NCI-H1436 (cell line): ENCODE results near the gene FAAP100.

ENCODE experiments used
- DNase-seq: peaks from one replicate; lab custom pipeline; 2025; lab: John Stamatoyannopoulos, UW

FAAP100 gene

DNA sequence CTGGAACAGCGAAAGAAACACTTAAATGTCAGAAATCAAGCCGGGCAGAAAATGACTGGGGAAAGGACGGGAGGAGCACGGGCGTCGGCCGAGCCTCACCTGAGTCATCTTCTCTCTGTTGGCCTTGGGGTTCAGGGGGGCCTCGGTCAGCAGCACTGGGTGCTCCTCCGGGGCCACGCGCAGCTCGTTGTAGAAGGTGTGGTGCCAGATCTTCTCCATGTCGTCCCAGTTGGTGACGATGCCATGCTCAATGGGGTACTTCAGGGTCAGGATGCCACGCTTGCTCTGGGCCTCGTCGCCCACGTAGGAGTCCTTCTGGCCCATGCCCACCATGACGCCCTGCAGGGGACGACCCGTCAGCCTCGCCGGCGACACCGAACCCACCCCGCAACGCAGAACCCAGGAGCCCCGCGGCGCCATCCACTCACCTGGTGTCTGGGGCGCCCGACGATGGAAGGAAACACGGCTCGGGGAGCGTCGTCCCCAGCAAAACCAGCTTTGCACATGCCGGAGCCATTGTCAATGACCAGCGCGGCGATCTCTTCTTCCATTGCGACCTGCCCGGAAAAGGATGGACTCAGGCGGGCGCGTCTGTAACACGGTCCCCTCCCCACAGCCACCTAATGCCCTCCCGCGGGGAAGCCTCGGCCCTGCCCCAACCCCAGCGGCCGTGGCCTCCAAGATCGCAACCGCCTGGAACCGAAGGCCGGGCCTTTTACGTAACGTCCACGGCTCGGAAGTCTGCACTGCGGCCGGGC is 40.2 kb downstream of the FAAP100 start:
- no peak for DNase-seq

DNA sequence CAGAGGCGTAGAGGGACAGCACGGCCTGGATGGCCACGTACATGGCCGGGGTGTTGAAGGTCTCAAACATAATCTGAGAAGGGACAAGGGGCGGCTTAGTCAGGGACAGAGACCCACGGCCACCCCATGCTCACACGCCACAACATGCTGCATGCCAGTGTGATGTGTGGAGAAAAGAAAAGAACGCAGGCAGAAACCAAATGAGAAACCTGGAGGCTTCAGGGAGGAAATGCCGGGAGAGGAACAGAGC is 40.7 kb downstream of the FAAP100 start:
- DNase-seq = no peak

- DNase-seq = no peak
These were observed 41.2 kb downstream of the FAAP100 start for GRCh38 chr17:81510785-81511553.

GRCh38 chr17:81509972-81510784 is 42.0 kb downstream of the FAAP100 start:
- no peak for DNase-seq

DNA sequence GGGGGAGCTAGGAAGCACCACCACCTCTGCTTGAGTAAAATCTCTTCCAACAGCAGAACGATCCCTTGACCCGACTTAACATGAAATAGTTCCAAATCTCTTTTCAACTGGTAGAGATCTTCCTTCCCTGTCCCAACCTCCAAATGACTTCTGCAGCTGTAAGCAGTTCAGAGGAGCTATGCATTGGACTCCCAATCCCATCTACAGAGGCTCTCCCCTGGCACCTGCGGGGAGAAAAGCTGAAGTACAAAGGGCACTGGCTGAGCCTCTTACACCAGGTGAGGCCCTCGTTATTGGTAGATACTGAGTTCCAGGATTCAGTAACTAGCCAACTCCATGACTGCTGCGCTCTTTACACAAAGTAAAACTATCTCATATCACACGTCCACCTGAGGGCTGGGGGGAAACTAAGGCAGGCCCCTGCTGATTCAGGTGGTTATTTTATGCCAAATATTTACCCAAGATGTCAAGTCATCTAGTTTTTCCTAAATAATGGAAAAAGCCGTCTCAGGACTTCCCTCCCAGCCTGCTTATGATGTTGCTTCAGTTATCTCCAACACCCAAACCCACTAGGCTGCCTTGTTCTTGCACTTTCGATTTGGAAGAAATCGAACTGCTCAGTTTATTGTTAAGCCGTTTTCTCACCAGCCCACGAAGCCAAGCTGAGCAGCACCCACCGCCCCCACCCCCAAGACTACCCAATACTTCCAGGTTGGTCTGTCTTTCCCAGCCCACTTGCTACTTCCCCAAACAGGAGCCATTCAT is 42.8 kb downstream of the FAAP100 start:
- no peak for DNase-seq

- no peak for DNase-seq
These were observed 43.4 kb downstream of the FAAP100 start for GRCh38 chr17:81508639-81509206.

GRCh38 chr17:81503619-81504018 is 48.5 kb downstream of the FAAP100 start:
- DNase-seq = no peak

DNA sequence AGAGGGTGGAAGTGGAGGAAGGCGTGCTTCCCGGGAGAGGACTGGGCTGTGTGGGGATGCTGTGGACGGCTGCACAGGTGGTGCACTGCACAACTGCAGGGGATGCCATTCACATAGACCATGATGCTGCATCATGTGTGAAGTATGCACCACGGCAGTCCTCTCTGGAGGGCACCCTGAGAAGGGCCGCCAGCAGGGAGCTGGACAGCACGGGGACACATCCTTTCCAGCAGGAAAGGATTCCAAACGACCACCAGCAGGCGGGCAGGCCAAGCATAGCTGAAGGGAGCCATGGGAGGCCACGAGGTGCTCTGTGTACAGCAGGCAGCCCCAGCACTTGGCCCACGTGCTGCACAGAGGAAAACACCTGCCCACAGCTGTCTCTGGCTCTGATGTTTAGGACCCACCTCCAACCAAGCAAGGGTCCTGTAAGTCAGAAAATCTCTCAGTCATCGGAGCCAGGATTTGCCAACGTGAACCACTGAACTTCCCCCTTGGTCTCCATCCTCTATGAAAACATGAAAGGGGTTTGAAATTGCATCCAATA is 49.6 kb downstream of the FAAP100 start:
- no peak for DNase-seq

- DNase-seq = no peak
These were observed 52.1 kb downstream of the FAAP100 start for GRCh38 chr17:81500047-81500446.

DNA sequence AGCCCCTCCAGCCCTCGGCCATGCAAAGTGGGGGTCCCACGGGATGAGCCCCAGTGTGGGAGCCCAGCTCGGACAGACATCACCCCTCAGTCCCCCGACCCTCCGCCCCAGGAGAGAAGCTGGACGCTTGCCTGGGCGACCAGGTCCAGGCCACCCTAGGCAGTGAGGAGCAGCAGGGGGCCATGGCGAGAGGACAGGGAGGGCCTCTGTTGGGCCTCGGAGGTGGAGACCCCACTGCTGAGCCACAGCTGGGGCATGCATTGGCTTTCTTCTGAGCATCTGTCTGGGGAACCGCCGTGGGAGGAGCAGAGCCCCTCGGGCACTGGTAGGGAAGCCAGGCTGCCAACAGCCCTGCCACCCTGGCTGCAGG is 52.6 kb downstream of the FAAP100 start:
- no peak for DNase-seq

DNA sequence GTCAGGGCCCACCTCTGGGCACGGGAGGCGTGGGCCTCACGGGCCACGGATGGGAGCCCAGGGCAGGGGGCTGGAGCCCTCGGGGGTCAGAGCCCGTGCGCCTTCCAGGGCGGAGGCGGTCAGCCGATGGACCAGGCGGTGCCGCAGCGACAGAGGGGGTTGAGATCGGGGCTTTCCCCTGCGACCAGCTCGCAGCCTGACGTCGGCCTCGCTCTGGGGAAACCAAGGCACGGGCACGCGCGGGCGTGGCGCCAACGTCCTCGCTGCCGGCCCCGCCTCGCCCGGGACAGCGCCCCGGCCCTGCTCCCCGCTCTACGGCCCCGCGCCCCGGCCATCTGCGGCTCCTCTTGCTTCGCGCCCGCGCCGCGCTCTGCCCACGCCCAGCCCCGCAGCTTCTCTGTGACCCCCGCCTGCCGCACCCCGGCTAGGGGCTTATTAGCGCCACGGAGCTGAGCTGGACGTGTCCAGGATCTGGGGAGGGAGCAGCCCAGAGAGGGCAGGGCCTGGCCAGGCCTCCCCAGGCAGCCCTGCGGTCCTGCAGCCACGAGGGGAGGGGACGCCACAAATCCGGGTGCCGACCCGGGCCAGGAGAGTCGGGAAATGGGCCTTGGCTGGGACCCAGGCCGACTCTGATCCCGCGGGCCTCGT is 53.1 kb downstream of the FAAP100 start:
- DNase-seq = no peak

DNA sequence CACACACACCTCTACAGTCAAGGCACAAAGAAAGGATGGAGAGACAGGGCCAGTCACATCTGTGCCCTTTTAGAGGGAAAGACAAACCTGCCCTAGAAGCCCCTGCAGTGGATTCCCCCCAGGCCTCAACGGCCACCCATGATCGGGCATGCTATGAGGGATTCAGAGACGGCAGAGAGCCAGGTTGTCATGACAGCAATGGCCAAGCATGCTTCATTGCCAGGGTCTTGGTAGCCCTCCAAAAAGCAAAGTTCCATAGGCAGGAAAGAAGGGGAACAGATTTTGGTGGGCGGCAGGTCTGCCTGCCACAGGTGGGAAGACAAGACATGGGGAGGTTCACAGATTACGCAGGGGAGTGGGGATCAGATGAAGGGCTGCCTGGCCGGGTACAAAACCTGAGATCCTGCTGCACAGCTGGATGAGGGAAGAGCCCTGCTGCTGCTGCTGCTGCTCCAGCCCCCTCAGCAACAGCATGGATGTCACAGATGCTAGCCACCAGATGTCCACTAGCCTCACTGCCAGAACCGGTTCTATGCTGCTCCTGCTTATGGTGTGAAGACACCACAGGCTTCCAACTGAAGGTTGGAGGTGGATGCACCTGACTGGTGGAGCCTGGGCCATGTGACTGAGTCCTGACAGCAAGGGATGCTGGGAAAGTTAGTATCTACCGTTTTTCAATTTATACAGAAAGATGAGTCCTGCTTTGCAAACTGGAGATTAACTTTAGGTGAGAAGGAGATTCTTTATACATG is 57.4 kb downstream of the FAAP100 start:
- DNase-seq = no peak

DNA sequence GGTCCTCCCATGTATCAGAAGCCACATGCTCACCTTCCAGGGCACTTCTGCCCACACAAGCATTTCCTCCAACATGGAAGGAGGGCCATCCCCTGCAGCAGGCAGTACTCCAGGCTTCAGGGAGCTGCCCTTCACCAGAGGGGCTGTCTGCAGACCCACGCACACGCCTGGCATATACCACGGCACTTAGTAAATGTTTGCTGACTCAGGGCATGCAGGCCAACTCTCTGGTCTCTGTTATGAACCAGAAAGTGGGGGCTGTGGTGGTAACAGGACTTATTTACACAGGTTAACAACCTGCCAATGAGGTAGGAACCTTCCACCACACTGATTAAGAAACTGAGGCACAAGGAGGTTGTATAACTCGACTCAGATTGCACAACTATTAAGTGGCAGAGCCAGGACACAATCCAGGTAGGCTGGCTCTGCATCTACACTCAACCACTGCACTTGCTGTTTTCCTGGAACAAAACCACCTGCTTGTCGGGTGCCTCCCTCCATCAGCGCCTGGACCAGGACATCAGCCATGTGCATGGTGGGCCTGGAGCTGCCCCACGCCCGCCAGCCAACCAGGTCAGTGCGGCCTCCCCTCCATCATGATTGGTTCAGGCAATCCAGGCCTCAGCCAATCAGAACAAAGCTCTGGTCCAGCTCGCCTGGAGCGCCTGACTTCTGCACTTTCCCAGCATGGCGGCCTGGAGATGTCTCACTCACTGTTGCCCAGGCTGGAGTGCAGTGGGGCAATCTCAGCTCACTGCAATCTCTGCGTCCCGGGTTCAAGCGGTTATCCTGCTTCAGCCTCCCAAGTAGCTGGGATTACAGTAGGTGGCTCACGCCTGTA is 58.7 kb downstream of the FAAP100 start:
- no peak for DNase-seq

DNA sequence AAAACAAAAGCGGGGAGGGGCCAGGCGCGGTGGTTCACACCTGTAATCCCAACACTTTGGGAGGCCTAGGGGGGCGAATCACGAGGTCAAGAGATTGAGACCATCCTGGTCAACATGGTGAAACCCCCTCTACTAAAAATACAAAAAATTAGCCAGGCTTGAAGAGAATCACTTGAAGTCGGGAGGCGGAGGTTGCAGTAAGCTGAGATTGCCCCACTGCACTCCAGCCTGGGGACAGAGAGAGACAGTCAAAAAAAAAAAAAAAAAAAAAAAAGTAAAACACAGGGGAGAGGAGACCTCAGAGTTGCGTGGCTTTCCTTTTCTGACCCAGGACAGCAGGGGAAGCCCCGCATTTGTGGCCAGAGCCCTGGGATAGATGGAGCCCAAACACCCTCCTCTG is 59.4 kb downstream of the FAAP100 start:
- no peak for DNase-seq

GRCh38 chr17:81492202-81492601 is 60.0 kb downstream of the FAAP100 start:
- no peak for DNase-seq

DNA sequence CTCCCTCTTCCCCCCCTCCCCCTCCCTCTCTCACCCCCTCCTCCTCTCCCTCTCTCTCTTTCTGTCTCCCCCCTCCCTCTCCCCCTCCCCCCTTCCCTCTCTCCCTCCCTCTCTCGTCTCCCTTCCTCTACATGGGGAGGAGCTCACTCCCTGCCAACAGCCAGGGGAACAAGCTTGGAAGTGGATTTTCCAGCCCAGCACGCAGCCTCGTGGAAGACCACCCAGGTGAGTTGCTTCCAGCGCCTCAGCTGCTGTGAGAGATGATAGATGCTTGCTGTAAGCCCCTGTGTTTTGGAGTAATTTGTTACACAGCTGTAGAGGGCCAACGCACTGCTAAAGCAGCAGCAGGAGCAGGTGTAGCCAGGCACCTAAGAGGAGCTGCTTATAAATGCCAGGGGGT is 60.4 kb downstream of the FAAP100 start:
- no peak for DNase-seq

DNA sequence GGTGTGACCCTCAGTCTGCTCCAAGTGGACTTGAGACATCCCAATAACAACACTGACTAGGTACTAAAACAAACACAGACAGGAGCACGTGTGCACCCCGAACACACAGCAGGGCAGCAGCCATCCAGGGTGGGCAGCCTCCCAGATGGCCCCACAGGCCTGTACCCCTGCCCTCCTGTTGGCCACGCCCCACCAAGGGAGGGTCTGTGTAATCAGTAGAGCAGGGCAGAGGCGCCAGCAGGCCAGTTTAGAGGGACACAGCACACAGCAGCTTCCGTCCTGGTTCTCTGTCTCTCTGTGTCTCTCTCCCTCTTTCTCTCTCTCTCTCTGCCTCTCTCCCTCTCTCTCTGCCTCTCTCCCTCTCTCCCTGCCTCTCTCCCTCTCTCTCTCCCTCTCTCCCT is 61.0 kb downstream of the FAAP100 start:
- DNase-seq = no peak

- DNase-seq = no peak
These were observed 61.9 kb downstream of the FAAP100 start for GRCh38 chr17:81489998-81490992.
